HG03103 (cell line): ENCODE results near the gene MGAT5.

ENCODE experiments used
- ATAC-seq: cut with Tn5 transposase; IDR thresholded peaks from one replicate; pipeline ENCODE4 v1.9.1; 2021; ENCODE audit warnings: low read depth; ENCODE audit not compliant: unreplicated experiment

MGAT5 gene

GRCh38 chr2:134324947-134325346, 71.1 kb downstream of the MGAT5 start:
- no peak for ATAC-seq

GRCh38 chr2:134325696-134326095, 71.8 kb downstream of the MGAT5 start:
- ATAC-seq, result no peak

DNA sequence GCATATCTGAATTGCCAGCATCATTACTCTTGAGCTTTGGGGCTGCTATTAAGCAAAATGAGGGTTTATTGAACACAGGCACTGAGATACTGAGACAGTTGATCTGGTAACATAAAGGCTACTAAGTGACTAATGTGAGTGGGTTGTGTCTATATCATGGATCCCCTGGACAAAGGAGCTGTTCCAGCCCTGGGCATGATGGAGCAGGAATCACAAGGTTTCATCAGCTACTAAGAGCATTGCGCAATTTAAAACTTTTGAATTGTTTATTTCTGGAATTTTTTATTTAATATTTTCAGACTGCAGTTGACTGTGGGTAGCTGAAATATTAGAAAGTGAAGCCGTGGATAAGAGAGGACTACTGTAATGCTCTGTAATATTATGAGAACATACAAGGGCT, 73.5 kb downstream of the MGAT5 start:
- ATAC-seq, result no peak

DNA sequence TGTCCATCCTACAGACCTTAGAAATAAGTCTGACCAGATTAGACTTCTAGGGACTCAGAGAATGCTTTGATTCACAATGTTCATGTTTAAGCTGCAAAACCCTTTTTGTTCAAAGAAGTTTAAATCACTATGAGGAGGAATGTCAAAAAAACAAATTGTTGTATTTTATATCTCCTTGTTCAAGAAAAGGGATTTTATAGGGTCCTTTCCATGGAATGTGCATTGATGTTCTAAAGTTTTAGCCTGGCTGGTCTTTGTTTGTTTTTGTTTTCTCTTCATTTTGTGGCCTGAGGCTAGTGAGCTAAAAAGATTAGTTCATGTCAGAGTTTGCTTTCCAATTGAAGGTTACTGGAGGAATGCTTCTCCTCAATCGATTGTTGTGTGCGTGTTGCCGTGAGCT, 77.2 kb downstream of the MGAT5 start:
- no peak for ATAC-seq

GRCh38 chr2:134333646-134334189, 79.8 kb downstream of the MGAT5 start:
- no peak for ATAC-seq

GRCh38 chr2:134334542-134335353, 80.9 kb downstream of the MGAT5 start:
- ATAC-seq, result no peak

DNA sequence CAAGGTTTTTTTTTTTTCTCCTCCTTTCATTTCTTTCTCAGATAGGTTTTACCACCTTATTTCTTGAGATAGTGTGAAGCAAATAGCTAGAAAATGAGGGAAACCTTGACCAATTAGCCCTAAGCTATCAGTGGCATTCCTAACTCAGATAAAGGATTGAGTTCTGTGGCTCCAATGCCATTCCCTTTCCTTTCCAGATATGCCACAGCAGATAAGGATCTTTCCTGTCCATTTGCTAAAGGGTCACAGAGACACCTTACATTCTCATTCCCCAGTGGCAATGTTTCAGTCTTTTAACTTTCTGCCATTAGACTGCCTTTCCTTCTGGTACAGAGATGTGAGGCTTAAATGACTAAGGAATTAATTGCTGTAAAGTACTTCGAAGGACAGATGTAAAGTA, 81.7 kb downstream of the MGAT5 start:
- no peak for ATAC-seq

GRCh38 chr2:134336352-134336751, 82.5 kb downstream of the MGAT5 start:
- ATAC-seq, result peak; percentile 93

GRCh38 chr2:134336921-134337320, 83.0 kb downstream of the MGAT5 start:
- ATAC-seq, result no peak

DNA sequence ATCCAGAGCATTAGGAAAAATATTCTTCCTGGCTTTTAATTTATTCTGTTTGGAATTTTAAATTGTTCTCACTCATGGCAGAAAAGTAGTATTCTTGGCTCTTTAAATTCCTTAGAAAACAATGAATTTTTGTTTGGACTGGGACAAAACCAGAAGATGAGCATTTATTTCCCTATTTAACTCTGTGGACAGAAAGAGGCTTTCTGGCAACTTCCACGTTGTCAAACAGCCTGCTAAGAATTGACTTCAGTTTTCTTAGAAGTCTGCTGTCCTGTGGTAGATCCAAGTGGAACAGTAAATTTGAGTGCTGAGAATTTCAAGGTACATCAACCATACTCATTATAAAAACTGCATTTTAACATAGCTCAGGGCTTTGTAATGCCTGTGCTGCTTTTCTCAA, 83.8 kb downstream of the MGAT5 start:
- ATAC-seq, result no peak

GRCh38 chr2:134338208-134338607, 84.3 kb downstream of the MGAT5 start:
- no peak for ATAC-seq

GRCh38 chr2:134341476-134341875, 87.6 kb downstream of the MGAT5 start:
- ATAC-seq, result no peak

DNA sequence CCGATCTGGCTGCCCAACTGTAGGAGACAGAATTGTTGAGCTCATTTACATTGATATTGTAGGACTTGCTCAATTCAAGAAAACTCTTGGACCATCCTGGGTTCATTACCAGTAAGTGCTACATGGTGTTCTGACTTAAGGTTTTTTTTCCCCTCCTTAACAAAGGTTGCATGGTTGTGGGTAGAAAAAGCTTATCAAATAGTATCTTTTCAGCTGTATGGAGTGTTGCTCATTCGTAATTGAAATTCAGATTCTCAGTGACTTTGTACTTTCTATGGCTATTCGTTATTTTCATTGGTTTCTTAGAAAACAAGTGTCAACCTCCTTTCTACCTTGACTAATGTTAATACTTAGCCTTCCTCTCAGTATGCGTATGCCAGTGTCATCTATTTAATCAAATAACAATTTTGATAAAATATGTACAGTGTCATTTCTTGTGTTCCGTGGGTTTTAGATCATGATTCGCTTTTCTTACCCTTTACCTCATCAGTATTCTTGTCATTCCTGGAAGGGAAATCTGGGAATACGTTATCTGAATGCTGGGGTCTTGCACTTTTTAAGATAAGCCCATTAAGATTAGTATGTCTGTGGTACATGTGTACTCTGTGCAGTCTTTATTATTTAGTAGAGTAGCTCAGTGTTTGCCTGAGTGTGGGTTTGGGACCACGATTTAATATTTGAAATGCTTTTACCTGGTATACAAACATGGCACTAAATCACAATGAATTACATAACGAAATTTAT, 91.3 kb downstream of the MGAT5 start:
- no peak for ATAC-seq

DNA sequence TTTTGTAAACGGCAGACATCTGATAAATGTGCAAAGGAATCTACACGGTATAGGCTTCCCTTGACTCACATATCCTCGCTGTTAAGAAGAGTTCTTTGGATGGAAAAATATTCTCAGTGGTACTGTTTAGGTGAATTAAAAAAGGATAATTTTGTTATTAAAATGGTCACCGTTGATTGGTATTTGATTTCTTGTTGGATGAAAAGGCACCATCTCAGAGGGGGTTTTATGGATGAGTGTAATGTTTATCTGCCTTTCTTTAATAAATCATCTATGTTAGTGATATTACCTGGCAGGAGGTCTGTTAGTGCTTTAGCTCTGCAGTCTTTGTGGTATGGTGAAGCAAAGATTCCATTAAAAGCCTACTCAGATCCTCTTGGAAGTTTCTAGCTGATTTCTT, 92.3 kb downstream of the MGAT5 start:
- ATAC-seq, result no peak

- no peak for ATAC-seq
These were observed 93.9 kb downstream of the MGAT5 start for GRCh38 chr2:134347756-134348155.

GRCh38 chr2:134348239-134348638, 94.4 kb downstream of the MGAT5 start:
- ATAC-seq, result no peak

DNA sequence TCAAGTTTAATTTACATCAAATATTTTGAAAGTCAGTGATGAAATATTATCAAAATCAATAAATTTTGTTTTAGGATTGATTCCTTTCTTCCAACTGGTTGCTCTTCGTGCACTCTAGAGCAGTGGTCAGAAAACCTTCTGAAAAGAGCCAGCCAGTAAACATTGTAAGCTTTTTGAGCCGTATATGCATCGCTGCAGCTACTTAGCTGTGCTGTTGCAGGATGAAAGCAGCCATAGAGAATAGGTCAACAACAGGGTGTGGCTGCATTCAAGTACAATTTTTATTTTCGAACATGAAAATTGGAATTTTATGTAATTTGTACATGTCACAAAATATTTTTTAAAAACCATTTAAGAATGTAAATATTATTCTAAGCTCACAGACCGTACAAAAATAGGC, 94.9 kb downstream of the MGAT5 start:
- ATAC-seq, result no peak

DNA sequence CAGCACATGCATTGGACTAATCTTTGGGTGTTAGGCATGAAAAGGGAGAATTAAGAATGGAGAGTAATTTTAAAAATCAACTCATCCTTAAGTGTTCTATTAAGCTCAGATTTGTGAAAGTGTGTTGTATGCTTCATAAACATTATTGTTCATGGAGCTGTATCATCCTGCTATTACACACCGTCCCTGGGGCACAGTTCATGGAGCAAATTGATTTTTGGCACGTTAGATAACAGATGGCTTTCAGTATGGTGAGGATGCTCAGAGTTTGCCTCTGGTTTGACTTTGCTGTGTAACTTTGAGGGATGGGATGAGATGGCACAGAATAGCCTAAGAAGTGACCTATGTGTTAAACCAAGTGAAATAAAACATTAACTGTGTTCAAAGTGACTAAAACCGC, 97.1 kb downstream of the MGAT5 start:
- ATAC-seq, result no peak

- no peak for ATAC-seq
These were observed 98.0 kb downstream of the MGAT5 start for GRCh38 chr2:134351899-134352298.

- ATAC-seq, result peak; percentile 77
These were observed 99.0 kb downstream of the MGAT5 start for GRCh38 chr2:134352844-134353243.

GRCh38 chr2:134354611-134355010, 100.7 kb downstream of the MGAT5 start:
- no peak for ATAC-seq

DNA sequence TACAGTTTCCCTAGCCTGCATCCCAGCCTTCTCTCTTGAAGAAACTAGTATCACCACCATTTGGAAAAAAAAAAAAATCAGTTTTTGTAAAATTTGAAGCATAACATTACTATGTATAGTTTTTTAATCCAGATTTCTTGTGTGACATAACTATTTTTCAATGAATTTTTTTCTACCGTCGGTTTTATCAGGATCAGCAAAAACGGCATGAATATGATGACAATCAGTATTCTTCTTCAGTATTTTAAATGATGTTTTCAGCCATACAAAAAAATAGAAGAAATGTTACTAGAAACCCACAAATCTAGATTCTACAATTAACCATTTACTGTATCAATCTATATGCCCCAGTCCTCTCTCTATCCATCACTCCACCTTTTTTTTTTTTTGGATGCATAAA, 103.9 kb downstream of the MGAT5 start:
- ATAC-seq, result no peak
